ENCODE measurements around the gene OSMR. TPM values are rescaled to one million over a fixed set of nuclear protein-coding genes. Genes with fewer than 3 reads are reported as not detected.
A peak's percentile ranks its signal among the peaks of the same experiment; 100 is the strongest.

OSMR gene
- total RNA-seq, 6 experiments from 2014 or later, result 28.1 to 36.6 (median 31.3) TPM

DNA sequence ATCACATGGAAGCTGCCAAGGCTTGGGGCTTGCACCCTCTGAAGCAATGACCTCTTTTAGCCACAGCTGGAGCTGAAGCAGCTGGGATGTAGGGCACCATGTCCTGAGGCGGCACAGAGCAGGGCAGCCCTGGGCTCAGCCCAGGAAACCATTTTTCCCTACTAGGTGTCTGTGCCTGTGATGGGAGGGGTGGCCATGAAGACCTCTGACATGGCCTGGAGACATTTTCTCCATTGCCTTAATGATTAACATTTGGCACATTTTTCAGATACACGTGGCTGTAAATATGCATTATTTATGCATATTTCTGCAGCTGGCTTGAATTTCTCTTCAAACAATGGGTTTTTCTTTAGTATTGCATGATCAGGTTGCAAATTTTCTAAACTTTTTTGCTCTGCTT, 81.7 kb downstream of the OSMR start:
- Mint-ChIP-seq H3K9me3 (peaks cover 5% of the 10 kb centered on the region; the same call in 1 of the 2 replicates), H3K4me1 (ENCODE audit: low read depth) (peaks cover 54% of the 10 kb centered on the region), H3K27me3 (ENCODE audit: insufficient read depth) (peaks cover 2% of the 10 kb centered on the region), H3K4me3 (no peak overlapping the region; the same call in 1 of the 2 replicates), H3K36me3 (ENCODE audit: low read depth) (peaks cover 44% of the 10 kb centered on the region), H3K27ac (0 out of 2 replicates have a peak overlapping the region, but pooled peaks have one; percentile 6)
- TF ChIP-seq CTCF (IDR thresholded peaks at IDR 0.05), result no peak
- no peak for DNase-seq

DNA sequence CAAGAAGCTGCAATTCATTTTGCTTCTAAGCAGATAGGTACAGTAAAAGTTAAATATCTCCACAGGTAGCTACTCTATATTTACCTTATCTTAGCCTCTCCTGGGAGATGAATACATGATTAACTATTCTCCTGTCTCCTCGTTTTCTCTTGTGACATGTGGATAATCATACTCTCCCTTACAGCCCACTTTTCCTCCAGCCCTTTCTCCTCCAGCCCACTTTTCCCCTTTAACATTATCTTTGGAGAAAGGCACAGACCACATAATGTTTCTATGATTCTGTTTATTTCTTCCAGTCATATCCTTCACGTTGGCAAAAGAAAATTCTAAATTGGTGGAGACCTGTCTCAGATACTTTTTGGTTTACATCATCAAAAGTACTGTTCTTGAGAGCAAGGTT, 84.0 kb downstream of the OSMR start:
- peaks cover 5% of the 10 kb centered on the region; the same call in 1 of the 2 replicates for H3K9me3 Mint-ChIP-seq
- H3K36me3 Mint-ChIP-seq (ENCODE audit: low read depth), result peaks cover 48% of the 10 kb centered on the region
- H3K27me3 Mint-ChIP-seq (ENCODE audit: insufficient read depth), result peaks cover 2% of the 10 kb centered on the region
- peaks cover 39% of the 10 kb centered on the region for H3K4me1 Mint-ChIP-seq (ENCODE audit: low read depth)
- H3K27ac Mint-ChIP-seq, result peak overlapping the region; percentile 20; the same call in 1 of the 2 replicates
- DNase-seq, result no peak
- H3K4me3 Mint-ChIP-seq, result no peak overlapping the region
- TF ChIP-seq CTCF (IDR thresholded peaks at IDR 0.05), result no peak

GRCh38 chr5:38931731-38932130, 85.9 kb downstream of the OSMR start:
- no peaks in the 10 kb centered on the region; the same call in 1 of the 2 replicates for H3K9me3 Mint-ChIP-seq
- TF ChIP-seq CTCF (IDR thresholded peaks at IDR 0.05), result no peak
- DNase-seq, result no peak
- no peak overlapping the region for H3K4me3 Mint-ChIP-seq
- peaks cover 58% of the 10 kb centered on the region for H3K36me3 Mint-ChIP-seq (ENCODE audit: low read depth)
- peaks cover 29% of the 10 kb centered on the region for H3K4me1 Mint-ChIP-seq (ENCODE audit: low read depth)
- no peak overlapping the region for H3K27ac Mint-ChIP-seq
- H3K27me3 Mint-ChIP-seq (ENCODE audit: insufficient read depth), result peaks cover 2% of the 10 kb centered on the region

- peaks cover 19% of the 10 kb centered on the region for H3K4me1 Mint-ChIP-seq (ENCODE audit: low read depth)
- H3K4me3 Mint-ChIP-seq, result no peak overlapping the region
- TF ChIP-seq CTCF (IDR thresholded peaks at IDR 0.05), result no peak
- H3K36me3 Mint-ChIP-seq (ENCODE audit: low read depth), result peaks cover 56% of the 10 kb centered on the region
- no peak for DNase-seq
- no peaks in the 10 kb centered on the region; the same call in 1 of the 2 replicates for H3K9me3 Mint-ChIP-seq
- no peak overlapping the region; the same call in 1 of the 2 replicates for H3K27ac Mint-ChIP-seq
- peaks cover 2% of the 10 kb centered on the region for H3K27me3 Mint-ChIP-seq (ENCODE audit: insufficient read depth)
Observed at GRCh38 chr5:38932854-38933408, 87.1 kb downstream of the OSMR start.

GRCh38 chr5:38935437-38935836, 89.6 kb downstream of the OSMR start:
- peak overlapping the region; percentile 16; the same call in 1 of the 2 replicates for H3K27ac Mint-ChIP-seq
- no peak for TF ChIP-seq CTCF (IDR thresholded peaks at IDR 0.05)

More at GRCh38 chr5:38935437-38935836, 89.6 kb downstream of the OSMR start:
- H3K4me1 Mint-ChIP-seq (ENCODE audit: low read depth), result peaks cover 22% of the 10 kb centered on the region
- no peak for DNase-seq
- no peaks in the 10 kb centered on the region for H3K9me3 Mint-ChIP-seq
- H3K4me3 Mint-ChIP-seq, result no peak overlapping the region
- H3K27me3 Mint-ChIP-seq (ENCODE audit: insufficient read depth), result no peaks in the 10 kb centered on the region; the same call in 1 of the 2 replicates
- peaks cover 50% of the 10 kb centered on the region for H3K36me3 Mint-ChIP-seq (ENCODE audit: low read depth)
